ENCODE data around the gene CADM2.
"Not testable (repeated sequence)": the region's sequence is repeated elsewhere in the genome, so short reads cannot be mapped to it uniquely, and the experiment has no call there.

The CADM2 gene

DNA sequence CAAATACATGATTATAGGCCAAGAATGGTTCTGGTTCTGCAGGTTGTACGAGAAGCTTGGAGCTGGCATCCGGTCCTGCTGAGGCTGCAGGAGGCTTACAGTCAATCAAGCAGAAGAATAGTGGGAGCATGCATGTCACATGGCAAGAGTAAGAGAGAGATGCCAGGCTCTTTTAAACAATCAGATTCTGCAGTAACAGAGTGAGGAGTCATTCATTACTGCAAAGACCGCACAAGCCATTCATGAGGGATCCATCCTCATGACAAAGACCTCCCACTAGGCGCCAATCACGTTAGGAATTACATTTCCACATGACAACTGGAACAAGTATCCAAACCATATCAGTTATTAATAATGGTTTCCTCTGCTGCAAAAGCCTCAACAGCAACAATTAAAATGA lies 536.8 kb downstream of the CADM2 start:
- DNase-seq: no peak

DNA sequence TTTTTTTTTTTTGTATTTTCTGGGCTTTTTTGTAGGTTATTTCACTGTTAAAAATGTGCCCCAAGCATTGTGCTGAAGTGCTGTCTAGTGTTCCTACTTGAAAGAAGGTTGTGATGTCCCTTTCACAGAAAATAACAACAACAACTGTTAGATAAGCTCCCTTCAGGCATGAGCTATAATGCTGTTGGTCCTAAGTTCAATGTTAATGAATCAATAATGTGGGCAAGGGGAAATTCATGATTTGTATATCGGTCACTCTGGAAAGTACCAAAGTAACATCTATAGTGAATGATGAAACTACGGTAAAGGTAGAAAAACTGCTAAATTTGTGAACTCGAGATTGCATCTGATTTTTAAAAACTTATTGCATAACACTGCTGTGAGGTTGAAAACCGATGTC lies 539.4 kb downstream of the CADM2 start:
- no peak for DNase-seq

DNA sequence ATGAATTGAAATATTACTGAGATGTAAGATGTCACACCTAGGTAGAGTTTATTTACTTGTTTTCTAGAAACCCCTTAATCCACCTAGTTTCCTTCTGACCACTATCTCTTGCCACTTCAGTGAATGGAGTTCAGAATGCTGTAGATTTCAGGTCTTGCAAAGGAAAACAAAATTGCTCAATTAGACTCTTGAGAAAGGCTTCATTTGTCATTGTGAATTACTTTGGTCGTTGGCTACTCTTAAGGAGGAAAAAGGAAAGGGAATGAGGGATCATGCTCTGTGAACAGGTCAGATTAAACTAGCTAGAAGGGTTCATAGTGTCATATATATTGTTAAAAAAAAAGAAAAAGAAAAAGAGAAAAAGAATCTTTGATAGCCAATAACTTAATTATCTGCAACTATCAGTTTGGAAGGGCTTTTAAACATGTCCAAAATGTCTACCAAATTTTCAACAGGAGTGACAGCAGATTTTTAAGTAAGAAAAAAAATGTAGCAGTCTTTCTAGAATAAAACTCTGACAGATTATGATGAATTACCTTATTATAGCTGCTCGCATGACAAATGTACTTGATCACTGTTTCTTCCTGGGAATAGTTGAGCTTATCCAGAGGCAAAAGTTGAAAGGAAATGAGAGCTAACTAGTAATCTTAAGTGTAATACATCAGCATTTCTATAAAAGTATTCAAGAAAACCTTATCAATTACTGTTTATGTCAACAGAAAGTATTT lies 543.5 kb downstream of the CADM2 start:
- DNase-seq: no peak

DNA sequence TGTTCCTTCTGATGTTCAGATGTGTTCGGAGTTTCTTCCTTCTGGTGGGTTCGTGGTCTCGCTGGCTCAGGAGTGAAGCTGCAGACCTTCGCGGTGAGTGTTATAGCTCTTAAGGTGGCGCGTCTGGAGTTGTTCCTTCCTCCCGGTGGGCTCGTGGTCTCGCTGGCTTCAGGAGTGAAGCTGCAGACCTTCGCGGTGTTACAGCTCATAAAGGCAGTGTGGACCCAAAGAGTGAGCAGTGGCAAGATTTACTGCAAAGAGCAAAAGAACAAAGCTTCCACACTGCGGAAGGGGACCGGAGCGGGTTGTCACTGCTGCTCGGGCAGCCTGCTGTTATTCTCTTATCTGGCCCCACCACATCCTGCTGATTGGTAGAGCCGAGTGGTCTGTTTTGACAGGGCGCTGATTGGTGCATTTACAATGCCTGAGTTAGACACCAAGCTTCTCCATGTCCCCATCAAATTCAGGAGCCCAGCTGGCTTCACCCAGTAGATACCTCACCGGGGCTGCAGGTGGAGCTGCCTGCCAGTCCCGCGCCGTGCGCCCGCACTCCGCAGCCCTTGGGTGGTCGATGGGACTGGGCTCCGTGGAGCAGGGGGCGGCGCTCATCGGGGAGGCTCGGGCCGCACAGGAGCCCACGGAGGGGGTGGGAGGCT lies 545.5 kb downstream of the CADM2 start:
- DNase-seq: not testable (repeated sequence)

DNA sequence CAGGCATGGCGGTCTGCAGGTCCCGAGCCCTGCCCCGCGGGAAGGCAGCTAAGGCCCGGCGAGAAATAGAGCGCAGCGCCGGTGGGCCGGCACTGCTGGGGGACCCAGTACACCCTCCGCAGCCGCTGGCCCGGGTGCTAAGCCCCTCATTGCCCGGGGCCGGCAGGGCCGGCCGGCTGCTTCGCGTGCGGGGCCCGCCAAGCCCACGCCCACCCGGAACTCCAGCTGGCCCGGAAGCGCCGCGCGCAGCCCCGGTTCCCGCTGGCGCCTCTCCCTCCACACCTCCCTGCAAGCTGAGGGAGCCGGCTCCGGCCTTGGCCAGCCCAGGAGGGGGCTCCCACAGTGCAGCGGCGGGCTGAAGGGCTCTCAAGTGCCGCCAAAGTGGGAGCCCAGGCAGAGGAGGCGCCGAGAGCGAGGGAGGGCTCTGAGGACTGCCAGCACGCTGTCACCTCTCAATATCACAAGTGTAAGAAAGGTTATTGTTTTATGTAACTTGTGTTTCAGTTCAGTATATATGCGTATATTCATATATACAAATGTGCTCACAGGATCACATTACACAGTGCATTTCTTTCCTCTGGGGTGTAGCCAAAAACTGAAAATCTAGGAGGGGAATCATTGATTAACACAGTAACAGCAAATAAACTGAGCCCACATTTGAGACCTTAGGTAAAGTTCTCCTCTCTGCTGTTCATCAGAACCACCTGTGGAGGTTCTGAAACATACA lies 546.2 kb downstream of the CADM2 start:
- DNase-seq: not testable (repeated sequence)

DNA sequence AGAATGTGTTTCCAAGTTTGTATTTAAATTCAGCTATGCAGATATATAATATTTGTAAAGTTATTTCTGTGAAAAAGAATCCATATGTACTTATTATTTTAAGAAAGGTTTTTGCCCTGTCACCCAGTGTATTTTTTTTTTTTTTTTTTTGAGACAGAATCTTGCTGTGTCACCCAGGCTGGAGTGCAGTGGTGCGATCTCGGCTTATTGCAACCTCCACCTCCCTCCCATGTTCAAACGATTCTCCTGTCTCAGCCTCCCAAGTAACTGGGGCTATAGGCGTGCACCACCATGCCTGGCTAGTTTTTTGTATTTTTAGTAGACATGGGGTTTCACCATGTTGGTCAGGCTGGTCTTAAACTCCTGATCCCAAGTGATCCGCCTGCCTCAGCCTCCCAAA lies 548.3 kb downstream of the CADM2 start:
- DNase-seq: not testable (repeated sequence)

DNA sequence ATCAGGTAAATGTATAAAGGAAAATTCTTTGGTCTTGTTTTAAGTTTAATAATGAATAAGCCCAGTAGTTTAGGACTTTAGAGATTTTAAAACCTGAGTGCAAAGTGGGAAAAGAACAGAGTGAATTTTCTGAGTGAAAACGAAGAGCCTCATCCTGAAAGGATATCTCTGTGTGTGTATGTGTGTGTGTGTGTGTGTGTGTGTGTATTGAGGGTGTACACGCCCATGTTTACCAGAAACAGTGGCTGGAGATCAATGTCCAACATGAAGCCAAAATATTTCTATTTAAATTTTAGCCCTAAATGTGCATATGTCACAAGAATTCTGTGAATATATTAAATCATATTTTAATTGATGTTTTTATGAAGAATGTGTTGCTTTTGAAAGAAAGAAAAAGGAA lies 549.9 kb downstream of the CADM2 start:
- DNase-seq: no peak

DNA sequence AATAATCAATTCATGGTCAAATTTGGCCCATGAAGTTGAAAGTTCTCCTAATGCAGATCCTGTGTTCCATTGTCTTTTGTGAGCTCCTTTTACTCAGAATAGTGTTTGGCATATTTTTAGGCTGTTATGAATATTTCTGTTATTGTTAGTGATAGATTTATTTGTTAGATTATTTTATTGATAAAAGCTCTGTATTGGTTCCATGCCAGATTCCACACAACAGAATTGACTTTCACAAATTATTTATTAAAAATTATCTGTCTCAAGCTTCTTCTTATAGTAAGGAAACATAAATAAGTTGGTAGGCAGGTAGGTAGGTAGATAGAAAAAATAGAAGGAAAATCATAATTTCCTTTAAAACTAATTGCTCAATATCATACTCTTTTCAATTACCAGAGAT lies 557.4 kb downstream of the CADM2 start:
- no peak for DNase-seq

DNA sequence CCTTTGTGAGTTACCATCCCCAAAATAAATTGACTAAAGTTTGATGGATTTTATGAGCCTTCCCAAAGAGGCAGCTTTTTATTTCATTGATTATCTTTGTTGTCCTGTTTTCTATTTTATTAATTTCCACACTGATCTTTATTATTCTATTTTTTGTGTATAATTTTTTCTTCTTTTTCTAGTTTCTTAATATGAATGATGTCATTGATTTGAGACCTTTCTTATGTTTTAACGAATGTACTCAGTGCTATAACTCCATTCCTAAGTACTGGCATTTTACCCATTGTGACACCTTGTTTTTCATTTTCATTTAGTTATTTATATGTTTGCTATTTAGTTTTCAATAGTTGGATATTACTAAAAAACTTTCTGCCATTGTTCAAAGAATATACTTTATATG lies 565.3 kb downstream of the CADM2 start:
- DNase-seq: no peak

DNA sequence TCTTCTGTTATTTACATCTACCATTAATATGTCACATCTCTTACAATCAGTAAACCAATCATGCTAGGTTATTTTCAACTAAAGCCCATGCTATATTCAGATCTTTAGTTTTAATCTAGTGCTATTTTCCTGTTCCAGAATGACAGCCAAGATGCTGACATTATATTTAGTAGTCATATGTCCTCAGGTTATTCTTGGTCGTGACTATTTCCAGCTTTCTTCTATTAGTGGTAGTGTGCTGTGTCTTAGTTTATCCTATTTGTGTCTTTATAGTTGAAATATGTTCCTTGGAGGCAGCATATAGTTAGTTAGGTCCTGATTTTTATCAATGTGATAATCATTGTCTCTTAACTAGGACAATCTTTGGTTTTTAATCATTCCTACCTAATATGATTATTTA lies 566.5 kb downstream of the CADM2 start:
- no peak for DNase-seq

DNA sequence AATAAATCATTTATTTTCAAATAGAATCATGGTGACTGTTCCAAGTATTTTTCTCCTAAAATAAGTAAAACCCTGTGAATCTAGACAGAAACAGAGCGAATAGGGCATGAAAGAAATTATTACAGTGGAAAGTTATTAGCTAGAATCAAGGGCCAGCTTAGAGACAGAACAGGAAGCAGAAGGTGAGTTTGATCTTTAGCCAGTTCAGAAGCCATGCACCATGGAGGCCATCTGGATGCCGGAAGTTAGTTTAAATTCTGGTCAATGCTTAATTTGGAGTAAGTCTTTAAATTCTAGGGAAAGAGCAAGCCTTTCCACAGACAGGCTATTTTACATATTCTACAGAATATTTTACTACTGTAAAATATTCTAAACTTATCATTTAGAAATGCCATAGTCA lies 574.8 kb downstream of the CADM2 start:
- no peak for DNase-seq

DNA sequence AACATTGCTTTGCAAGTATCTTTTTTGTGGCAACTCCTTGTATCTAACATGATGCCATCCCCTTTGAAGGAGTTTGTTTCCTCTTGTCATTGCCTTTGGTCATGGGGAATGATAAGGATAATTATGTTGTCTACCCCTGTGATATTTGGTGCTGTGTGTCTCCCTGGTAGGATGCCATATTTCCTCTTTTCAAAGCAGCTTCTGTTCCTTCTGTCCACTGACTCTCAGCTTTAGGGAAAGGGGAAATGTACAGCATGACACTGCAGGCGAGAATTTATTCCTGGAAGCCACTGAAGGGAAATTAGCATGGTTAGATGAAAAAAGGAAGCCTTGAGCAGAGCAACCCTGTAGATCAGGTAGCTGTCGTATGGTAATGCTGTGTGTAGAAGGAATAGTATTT lies 576.7 kb downstream of the CADM2 start:
- DNase-seq: no peak

DNA sequence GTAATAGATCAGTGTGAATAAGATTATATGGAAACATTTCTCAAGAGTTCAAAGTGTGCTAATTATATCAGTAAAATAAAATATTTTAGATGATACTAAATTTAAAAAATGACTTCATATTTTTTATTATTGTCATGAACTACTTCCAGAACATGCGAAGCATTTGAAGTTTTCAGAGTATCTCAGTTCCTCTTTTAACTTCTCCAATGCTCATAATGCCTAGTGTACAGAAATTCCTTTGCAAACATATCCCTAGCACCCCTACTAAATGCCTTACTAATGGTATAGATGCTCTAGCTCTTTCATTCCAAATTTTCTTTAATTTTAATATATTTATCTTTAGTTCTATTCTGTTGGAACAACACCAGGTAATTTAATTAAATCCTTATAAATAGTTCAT lies 580.4 kb downstream of the CADM2 start:
- no peak for DNase-seq

DNA sequence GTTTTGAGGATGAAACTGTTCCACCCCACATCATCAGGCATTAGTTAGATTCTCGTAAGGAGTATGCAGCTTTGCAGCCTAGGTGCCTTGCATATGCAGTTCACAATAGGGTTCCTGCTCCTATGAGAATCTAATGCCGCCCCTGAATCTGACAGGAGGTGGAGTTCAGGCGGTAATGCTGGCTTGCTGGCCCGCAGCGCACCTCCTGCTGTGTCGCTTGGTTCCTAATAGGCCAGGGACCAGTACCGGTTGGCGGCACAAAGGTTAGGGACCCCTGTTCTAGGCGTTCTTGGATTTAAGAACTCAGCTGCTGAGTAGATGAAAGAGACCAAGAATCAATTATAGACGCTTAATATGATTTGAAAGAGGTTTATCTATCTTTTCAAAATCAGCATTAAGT lies 595.4 kb downstream of the CADM2 start:
- no peak for DNase-seq

DNA sequence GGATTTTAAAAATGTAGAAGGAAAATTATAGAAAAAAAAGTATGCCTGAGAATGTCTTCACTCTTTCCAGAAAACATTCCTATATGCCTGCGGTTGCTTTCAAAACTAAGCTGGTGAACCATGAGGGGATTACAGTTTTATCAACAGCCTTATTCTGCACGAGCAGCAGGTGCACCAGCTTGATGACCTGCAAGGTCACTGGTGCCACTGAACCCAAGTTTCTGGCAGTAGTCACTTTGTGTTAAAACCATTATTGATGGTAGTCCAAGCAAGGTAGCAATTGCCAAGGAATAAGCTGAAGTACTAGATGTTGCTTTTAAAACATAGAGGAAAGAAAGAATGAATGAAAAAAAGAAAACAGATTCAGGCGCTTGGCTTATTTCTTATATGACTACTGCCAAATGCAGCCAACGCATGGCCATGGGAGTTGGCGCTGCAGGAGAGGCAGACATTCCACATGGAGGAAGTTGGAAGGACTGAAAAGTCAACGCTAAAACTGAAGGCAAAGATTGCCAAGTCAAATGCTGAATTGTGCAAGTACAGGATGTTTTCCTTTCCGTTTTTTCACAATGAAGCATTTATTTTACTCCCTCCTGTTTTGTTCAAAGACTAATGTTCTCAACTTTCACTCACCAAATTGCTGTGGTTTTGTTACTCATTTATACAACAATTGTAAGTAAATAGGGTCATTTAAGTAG lies 601.4 kb downstream of the CADM2 start:
- no peak for DNase-seq

DNA sequence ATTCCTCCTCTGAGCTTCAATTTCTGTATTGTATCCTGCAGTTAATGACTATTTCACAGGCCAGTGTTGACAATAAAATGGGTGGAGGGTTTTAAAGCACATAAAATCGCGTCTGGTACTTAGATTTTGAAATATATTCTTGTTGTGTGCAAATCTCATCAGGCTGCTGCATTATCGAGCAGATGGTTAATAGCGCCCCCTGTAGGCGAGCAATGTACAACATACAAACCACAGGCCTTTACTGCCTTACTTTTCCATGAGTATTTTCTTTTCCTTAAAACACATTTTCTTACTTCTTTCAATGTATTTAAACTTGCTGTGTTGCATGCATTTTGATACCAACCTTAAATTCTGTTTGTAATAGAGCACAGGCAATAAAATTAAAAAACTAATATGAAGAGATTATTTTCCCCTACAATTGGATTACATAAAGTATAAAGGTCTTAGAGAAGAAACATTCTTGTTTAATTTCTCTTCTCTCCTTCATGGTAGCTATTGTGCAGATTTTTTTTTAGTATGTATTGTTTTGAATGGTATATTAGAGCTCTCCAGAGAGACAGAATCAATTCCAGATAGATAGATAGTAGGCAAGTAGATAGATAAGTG lies 608.4 kb downstream of the CADM2 start:
- no peak for DNase-seq

DNA sequence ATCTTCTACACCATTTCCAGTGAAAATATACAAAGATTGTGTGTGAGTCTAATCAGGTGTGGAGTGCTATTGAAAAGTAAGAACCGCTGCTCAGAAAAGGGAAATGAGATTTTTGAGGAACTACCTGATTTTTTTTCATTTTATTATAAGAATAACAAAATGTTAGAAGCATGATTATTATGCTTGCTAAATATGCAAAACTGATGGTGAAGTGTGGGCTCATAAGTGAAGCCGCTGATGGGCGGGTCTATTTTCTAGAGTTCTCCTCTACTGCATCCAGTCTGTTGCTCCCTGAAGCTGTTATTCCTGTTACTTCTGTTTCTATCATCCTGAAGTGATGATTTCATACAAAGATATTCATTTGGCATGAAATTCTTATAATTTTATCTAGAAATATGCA lies 612.0 kb downstream of the CADM2 start:
- DNase-seq: no peak

DNA sequence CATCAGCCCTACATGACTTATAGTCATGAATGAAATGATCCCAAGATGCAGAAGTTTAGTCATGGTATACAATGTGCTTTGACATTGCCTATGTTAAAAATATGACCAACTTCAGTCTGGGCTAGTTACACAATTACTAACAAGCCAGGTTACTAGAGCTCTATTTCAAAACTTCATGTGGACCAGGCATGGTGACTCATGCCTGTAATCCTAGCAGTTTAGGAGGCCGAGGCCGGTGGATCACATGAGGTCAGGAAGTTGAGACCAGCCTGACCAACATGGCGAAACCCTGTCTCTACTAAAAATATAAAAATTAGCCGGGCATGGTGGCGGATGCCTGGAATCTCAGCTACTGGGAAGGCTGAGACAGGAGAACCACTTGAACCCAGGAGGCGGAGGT lies 613.0 kb downstream of the CADM2 start:
- DNase-seq: no peak

DNA sequence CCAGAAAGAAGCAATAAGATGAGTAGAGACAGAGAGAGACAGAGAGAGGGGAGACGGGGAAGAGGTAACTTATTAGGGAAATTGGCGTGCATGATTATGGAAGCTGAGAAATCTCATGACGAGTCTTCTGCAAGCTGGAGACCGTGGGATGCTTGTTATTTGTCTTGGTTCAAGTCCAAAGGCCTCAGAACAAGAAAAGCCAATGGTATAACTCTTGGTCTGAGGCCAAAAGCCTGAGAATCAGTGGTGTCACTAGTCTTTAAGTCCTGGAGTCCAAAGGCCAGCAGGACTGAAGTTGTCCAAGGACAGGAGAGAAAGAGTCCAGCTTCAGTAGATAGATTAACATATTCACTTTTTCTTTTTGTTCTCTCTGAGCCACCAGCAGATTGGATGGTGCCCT lies 613.6 kb downstream of the CADM2 start:
- no peak for DNase-seq

DNA sequence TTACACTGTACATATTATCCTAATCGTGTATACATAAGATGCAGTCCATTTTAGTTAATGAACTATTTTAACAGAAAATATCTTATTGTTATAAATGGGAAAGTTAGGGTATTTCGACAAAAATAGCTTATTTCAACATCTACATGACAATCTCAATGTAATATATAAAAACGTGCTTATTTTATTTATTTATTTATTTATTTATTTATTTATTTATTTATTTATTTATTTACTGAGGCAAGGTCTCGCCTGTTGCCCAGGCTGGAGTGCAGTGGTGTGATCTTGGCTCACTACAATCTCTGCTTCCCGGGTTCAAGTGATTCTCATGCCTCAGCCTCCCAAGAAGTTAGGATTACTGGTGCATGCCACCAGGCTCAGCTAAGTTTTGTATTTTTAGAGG lies 614.2 kb downstream of the CADM2 start:
- no peak for DNase-seq

DNA sequence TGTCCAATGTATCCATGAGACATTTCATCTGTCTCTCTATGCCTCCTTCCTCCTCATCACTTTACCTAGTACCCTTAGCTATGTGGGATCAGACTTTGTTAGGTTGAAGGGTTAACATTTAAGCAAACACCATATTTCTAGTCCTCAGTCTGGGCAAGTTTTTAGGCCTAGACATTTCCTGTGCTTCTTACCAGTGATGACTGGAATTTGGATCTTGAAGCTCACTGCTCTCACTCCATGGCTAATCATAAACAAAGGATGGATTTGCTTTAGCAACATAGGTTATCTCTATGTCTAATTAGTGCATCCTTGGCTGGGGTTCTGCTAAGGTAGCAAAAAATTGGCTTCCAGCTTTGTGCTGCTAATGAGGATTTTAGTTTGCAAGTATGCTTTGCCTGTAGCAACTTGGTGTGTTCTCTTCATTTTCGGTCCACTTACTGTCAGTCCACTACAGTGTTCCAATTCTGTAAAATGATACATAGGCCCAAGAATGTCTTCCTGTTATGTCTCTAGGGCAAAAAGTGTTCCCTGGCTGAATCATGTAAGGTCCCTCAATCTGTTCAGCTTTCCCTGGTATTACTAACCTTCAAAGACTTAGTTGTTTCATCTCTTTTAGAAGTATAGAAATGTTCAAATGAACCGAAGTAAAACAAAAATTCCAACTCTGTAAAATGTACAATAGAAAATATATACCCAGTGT lies 615.4 kb downstream of the CADM2 start:
- no peak for DNase-seq

DNA sequence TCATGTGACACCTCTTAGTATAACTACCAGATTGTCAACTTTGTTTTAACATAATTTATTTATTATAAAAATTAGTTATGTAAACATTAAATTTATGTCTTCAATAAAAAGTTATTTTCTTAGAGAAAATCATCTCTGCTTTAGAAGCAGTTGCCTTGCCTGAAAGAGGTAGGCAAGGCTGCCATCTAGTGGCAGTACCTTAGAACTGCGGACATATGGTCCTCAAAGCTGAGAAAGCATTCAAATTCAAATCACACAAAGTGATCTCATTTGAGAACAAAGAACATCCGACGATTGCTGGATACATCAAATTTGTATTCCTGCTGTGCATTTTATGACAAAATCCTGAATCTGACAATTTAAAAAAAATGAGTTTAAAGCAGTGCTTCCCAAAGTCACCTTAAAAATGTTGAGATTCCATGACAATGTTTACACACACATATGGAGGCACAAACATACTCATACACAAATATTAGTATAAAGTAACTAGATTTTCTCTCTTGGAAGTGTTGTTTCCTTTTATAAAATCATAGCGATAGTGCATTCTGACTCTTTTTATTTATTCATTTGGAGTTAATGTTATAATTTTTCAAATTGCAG lies 617.4 kb downstream of the CADM2 start:
- peak; percentile 34 for DNase-seq
